DMS153 treated with DMSO at 0.1 percent for 48 hours (cell line): Measurements from ENCODE around the gene E4F1.
A peak's percentile ranks its signal among the peaks of the same experiment; 100 is the strongest.

Source experiments
- DNase-seq: peaks from one replicate; lab custom pipeline; 2025; ENCODE audit not compliant: unreplicated experiment; lab: John Stamatoyannopoulos, UW

E4F1 gene, protein sequence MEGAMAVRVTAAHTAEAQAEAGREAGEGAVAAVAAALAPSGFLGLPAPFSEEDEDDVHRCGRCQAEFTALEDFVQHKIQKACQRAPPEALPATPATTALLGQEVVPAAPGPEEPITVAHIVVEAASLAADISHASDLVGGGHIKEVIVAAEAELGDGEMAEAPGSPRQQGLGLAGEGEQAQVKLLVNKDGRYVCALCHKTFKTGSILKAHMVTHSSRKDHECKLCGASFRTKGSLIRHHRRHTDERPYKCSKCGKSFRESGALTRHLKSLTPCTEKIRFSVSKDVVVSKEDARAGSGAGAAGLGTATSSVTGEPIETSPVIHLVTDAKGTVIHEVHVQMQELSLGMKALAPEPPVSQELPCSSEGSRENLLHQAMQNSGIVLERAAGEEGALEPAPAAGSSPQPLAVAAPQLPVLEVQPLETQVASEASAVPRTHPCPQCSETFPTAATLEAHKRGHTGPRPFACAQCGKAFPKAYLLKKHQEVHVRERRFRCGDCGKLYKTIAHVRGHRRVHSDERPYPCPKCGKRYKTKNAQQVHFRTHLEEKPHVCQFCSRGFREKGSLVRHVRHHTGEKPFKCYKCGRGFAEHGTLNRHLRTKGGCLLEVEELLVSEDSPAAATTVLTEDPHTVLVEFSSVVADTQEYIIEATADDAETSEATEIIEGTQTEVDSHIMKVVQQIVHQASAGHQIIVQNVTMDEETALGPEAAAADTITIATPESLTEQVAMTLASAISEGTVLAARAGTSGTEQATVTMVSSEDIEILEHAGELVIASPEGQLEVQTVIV

DNA sequence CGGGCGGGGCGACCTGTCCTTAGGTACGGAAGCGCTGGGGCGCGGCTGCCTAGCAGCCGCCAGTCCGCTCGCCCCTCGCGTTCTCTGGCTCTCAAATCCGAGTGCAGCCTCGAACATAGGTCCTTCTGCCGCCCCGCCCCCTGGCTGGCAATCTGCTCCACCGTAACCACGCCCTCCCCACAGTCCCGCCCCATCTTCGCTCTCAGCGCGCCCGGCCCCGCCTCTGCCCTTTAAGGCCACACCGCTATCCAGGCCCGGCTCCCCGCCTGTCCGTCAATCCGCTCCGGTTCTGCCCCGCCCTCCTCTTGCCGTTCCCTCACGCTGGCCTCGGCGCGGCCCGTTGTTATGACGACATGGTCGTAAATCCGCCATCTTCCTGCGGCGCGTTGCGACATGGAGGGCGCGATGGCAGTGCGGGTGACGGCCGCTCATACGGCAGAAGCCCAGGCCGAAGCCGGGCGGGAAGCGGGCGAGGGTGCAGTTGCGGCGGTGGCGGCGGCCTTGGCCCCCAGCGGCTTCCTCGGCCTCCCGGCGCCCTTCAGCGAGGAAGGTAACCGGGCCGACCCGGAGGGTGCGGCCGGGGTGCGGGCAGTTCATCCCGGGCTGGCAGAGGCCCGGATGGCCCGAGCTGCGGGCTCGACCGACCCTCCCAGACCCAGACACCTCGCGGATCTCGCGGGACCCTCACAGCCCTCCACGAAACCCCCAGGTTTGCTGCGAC lies at the start of gene E4F1:
Gene E4F1, plus strand, starts transcription at position 371 of the 721 bp plus-strand sequence. Its CDS starts 23 bp downstream, at position 394.
- peak; percentile 99 for DNase-seq

DNA sequence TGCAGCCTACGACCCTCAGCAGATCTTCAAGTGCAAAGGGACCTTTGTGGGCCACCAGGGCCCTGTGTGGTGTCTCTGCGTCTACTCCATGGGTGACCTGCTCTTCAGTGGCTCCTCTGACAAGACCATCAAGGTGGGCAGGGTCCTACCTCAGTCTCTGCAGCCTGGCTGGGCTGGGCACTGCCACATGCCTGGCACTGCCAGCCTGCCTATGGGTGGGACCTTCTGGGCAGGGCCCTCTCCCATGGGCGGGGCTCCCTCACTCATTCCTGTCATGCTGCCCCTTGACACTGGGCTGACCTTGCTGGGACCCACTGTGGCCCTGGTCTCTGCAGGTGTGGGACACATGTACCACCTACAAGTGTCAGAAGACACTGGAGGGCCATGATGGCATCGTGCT lies 49.5 kb upstream of the E4F1 start:
- no peak for DNase-seq

DNA sequence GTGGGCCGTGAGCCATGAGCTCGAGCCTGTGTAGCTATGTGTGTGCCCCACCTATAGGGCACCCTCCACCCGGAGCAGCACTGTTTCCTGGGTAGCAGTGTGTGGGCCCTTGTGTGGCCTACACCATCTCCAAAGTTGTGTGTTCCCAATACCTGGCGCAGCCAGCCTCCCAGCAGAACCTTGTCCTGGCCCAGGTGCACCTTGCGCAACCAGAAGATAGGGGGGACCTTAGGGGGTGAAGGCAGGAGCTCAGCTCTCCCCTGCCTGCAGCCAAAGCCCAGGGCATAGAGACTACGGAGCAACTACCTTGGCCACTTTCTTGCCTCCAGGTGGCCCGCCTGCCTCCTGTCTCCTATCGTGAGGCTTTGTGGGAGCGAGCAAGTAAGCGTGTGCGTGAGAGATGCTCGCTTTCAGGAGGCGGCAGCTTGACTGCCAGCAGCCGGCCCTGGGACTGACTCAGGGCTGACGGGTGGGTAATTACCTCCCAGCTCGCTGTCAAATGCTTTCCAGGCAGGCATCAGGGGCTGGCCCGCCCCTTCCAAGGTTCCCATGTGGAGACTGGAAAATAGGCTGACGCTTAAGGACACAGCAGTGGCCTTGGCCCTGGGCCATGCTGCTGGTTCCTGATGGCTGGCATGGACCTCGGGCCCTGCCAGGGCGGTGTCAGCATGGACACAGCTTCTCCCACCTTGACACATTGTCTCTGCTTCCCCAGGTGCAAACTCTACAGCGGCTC lies 48.8 kb upstream of the E4F1 start:
- DNase-seq: no peak

DNA sequence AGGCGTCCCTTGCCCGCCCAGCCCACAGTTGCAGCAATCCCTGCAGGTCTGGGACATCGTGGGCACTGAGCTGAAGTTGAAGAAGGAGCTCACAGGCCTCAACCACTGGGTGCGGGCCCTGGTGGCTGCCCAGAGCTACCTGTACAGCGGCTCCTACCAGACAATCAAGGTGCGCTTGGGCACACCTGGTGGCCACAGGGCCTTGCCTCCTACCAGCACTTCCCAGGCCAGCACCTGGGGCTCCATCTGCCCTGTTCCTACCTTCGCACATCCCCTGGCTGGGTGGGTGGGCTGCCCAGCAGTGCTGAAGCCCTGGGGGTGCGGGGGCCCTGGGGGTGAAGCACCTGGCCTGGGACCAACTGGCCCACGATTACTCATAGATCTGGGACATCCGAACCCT lies 47.9 kb upstream of the E4F1 start:
- no peak for DNase-seq

DNA sequence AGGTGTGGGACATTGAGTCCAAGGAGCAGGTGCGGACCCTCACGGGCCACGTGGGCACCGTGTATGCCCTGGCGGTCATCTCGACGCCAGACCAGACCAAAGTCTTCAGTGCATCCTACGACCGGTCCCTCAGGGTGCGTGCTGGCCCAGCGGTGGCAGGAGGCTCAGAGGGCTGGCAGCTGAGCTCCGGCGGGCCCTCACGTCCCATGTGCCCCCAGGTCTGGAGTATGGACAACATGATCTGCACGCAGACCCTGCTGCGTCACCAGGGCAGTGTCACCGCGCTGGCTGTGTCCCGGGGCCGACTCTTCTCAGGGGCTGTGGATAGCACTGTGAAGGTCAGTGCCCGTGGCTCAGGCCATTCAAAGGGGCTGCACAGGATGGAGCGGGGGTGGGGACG lies 47.3 kb upstream of the E4F1 start:
- DNase-seq: no peak

DNA sequence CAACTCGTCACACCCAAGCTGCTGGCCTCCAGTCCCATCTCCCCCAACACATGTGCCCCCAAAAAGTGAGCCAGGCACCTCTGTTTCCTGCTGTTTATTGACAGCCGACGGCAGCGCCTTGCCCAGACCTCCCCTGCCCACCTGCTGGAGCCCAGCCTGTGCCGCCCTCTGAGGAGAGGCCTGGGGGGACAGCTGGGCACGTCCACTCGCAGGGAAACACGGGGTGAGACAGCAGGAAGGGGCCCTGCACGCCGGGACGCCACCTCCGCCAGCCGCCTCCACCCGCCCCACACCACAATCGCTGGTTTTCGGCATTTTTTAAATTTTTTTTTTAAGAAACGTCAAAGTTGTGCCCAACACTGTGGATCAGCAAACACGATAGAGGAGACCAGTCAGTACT lies 46.3 kb upstream of the E4F1 start:
- no peak for DNase-seq

DNA sequence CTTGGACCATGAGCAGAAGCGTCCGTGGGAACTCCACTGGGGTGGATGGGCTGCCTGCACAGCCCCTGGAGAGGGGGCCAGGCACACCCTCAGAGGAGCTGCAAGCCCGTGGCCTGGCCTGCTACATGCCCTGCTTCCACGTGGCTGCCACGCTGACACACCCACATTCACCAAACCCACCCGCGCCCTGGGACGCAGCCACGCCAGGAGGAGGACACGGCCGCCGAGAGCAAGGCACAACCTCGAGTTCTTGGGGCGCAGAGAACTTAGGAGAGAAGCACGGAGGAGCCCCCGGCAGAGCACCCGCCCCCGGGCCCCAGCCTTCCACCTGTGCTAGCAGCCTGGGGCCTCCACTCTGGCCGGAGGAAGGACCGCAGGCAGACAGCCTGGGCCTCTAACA lies 45.8 kb upstream of the E4F1 start:
- no peak for DNase-seq

DNA sequence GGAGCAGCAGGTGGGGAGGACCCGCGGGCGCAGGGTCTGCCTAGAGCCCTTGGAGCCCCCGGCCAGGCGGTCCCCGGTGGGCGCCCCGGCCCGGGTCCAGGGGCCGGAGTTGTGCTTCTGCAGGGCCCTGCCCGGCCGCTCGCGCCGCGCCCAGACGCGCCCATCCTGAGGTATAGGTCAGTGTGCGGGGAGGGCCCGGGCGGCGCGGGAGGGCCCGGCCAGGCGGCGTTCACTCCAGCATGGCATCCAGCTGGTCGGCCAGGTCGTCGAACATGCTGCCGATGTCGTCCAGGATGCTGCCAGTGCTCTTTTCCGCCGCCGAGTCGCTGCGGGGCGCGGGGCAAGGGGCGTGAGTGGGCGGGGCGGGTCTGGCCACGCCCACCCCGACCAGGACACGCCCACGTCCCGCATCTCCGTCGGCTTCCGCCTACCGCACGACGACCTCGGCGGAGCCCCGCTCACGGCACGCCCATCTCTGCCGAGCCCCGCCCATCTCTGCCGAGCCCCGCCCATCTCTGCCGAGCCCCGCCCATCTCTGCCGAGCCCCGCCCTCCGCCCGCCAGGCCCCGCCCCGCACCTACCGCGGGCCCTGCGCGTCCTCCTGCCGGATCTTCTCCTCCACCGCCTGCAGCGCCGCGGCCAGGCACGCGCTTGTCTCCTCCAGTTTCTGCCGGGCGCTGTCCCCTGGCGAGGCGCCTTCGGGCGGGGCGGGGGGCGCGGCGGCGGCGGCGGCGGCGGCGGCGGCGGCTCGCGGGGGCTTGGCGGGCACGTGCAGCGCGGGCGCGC lies 44.9 kb upstream of the E4F1 start:
- DNase-seq: no peak

DNA sequence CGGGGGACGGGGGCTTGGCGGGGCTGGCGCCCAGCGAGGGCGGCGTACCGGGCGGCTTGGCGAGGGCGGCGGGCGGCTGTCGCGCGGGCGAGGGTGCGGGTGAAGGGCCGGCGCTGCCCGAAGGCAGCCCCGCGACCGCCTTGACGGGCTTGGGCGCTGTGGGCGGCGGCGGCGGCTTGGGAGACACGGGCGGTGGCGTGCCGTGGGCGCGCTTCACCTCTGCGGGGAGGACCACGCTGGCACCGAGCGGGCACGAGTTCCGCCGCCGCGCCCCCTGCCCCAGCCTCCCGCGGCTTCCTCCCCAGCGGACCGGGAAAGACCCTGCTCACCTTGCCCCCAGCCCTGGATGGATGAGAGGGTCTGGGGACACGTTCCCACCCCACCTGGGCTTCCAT lies 44.3 kb upstream of the E4F1 start:
- DNase-seq: no peak

DNA sequence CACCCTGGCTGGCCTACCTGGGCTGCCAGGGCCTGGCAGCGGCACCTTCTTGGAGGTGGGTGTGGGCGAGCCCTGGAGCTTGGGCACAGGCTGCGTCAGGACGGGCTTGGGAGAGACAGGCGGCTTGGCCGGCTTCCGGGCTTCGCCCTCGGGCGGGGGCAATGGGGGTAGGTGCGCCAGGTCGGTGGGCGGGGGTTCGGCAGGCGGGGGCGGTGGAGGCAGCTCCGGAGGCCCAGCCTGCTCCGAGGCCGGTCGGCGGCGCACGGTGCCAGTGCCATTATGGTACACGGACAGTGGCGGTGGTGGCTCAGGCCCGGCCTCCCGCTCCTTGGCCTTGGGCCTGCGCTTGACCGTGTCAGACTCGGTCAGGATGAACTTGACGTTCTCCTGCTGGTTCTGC lies 43.8 kb upstream of the E4F1 start:
- DNase-seq: no peak

DNA sequence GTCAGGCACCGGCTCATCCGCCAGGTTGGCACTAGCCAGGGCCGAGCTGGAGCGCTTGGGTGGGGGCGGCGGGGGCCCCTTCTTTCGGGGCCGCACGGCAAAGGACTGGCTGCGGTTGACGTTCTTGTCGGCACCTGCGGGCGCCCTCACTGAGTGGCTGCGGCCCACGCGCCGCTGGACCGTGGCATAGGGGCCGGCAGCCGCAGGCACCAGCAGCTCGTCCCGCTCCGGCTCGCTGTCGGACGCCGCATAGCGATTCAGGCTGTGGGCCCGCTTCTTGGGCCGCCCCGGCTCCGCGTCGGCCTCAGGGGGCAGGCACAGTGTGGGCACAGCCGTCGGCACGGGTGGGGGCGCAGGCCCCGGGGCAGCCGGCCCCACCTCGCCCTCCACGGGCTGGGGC lies 42.9 kb upstream of the E4F1 start:
- no peak for DNase-seq

DNA sequence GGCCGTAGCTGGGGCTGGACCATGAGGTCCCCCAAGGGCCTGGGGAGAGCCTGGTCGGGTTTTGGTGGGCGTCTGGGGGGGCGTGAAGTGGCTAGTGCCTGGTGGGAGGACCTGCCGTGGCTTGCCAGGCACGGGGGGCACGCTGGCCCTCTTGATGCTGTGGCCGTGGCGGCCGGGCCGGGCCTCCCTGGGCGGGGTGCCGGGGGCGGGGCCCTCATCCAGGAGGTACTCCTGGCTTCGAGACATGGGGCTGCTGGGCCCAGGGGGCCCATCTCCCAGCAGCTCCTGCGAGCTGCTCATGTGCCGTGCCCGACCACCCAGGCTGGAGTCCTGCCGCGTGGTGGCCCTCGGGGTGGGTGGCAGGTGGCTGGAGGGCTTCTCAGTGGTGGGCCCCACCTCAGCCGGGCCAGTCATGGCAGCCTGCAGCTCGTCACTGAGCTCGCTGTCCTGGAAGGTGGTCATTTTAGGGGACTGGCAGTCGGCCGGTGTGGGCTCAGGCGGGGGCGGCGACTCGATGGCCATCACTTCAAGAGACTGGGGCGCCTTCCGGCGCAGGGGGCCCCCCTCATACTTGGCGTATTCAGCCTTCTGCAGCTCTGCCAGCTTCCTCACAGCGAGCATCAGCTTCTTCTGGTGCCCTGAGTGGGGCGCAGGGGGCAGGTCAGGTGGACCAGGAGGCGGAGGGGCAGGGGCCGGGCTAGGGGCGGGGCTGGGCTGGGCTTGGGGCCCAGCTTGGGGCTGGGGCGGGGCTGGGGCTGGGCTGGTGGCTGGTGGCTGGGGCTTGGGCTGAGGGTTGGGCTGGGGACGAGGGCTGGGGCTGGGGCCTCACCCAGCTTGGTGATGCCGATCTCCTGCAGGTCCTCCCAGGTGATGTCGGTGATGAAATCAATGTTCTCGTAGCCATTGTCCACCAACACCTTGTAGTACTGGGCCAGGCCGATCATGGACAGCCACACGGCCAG lies 42.1 kb upstream of the E4F1 start:
- DNase-seq: no peak

DNA sequence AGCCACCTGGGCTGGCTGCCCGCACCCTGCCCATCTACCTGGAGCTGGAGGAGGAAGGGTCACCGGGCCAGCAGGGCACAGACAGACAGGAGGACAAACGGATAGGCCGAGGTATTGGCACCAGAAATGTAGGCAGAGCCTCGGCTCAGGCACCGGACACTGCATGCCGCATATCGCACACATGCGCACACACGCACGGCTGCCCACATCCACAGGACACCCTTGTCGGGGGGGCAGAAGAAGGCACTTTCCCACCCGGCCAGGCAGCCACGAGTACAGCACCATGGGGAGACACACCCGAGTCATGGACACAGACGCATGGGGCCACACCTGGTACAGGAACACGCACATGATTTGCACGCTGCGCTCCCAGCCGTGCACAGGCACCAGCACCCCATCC lies 41.4 kb upstream of the E4F1 start:
- no peak for DNase-seq

DNA sequence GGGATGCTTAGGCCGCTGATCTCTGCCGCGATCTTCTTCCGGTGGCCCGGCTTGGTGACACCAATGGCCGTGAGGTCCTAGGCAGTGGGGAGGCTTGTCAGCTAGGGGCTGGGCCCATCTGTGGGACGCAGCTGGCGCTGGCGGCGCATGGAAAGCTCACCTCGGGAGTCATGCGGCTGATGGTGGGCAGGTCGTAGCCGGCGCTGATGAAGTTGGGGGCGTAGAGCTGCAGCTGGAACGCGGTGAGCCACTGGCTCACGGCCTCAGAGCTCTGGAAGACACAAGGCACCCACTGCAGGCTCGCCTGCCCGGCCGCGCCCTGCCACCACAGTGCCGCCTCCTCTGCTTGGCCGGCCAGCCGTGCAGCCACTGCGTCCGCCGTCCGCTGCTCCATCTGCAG lies 39.7 kb upstream of the E4F1 start:
- DNase-seq: no peak

DNA sequence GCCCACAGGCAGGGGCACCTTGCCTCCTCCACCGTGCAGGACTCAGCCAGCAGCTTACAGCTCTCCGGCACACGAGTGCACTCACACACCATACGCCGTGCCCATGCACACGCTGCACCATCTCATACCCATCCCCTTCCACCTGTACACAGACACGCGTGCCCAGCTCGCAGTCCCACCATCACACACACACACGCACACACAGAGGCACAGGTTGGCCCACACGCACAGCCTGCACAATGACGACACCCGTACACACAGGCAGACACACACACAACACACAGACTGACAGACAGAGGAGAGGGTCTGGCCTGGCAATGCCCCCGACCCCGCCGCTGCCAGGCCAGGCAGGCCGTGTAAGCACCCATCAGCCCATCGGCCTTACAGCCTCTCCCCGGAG lies 39.0 kb upstream of the E4F1 start:
- no peak for DNase-seq

DNA sequence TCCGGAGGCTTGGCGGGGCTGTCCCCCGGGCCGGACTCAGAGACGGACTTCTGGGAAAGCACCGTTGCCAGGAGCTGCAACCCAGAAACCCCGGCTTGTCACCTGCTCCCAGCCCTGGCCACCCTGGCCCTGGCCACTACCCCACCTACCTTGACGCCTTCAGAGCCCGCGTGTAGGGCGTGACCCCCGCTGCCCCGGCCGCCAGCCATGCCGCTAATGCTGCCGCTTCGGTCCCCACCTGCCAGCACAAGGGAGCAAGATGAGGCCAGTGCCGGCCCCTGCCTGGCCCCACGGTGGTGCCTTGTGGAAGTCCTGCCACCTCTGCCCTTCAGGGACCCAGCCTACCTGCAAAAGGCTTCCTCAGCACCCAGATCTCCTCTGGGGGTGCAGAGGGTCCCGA lies 38.4 kb upstream of the E4F1 start:
- no peak for DNase-seq

DNA sequence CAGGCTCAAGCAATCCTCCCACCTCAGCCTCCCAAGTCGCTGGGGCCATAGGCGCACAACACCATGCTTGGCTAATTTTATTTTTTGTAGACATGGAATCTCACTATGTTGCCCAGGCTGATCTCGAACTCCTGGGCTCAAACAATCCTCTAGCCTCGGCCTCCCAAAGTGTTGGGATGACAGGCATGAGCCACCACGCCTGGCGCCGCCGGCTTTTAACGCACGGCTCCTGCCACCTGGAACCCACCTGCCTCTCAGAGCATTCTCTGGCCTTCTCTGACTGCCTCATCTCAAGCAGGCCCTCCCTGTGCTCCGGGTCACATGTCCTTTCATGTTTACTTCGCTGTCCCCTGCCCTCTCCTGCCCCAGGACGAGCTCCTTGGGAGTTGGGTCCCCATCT lies 37.3 kb upstream of the E4F1 start:
- DNase-seq: no peak

DNA sequence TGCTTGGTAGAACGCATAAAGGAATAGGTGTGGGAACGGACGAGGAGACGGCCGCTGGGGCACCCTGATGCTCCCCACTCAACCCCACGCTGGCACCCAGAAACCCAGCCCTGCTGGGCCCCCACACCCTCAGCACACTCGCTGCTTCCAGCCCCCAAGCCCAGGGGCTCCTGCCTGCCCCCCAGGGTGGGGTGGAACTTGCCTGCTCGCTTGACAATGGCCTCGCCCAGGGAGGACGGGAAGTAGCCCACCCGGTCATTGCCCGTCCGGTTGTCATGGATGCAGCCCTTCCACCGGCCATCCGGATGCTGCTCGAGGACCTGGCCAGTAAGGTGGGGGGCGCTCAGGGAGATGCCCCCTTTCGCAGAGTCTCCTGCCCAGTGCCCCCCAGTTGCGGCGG lies 36.9 kb upstream of the E4F1 start:
- DNase-seq: no peak

DNA sequence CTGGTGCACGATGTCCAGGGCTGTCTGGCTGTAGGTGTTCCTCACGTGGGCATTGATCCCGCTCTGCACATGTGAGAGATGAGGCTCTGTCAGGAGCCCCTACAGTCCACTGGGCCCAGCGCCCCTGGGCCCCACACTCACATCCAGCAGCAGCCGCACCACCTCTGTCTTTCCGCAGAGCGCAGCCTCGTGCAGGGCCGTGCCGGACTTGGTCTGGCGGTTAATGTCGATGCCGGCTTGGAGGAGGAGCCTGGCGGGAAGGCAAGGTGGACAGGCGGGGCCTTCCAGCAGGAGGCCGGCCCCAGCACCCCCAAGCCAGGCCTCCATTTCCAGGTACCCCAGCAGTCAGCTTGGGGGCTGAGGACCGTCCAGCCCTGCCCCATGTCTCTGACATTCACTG lies 36.2 kb upstream of the E4F1 start:
- no peak for DNase-seq
